HepG2 (cell line): Measurements from ENCODE around the gene KCNK18. TPM values are rescaled to one million over a fixed set of nuclear protein-coding genes. Genes with fewer than 3 reads are reported as not detected.

ENCODE experiments used
- ATAC-seq: fragments of 200-7000 bp; cut with Tn5 transposase; 3 replicates; pipeline ENCODE4 v1.9.1; 2020; ENCODE audit warnings: mild to moderate bottlenecking, moderate library complexity
- BruUV-seq: library from RNA; stranded (reverse); fragments of 400-500 nt; replicated peaks from 2 replicates; lab custom pipeline; 2021; lab: Mats Ljungman, UMichigan
- CTCF ChIA-PET: fragments of 300-600 bp; formaldehyde crosslinking; extraction: SDS; loops from one replicate; lab custom pipeline; 2021; ENCODE audit warnings: low total read pairs, inconsistent platforms, low intra/inter-chr PET ratio; lab: Yijun Ruan, JAX
- POLR2A ChIA-PET: fragments of 350-600 bp; sonication (Branson Sonifier 250); formaldehyde crosslinking; loops from one replicate; lab custom pipeline; 2020; ENCODE audit warnings: antibody characterized with exemption, inconsistent platforms; lab: Yijun Ruan, JAX
- DNase-seq: peaks from one replicate; pipeline ENCODE4 v3.0.0-alpha.2; 2015; ENCODE audit warnings: low spot score
- FAIRE-seq: peaks from 3 replicates; lab custom pipeline; 2011; peaks lifted over from hg19 to GRCh38; lab: Jason Lieb, UNC
- H2AFZ ChIP-seq: one replicate; pipeline ENCODE4 v1.6.1; 2011; ENCODE audit warnings: low read length, inconsistent platforms
- H3K27ac ChIP-seq: fragments of 300-600 bp; 3 replicates; pipeline ENCODE4 v1.8.0; 2011; ENCODE audit warnings: mixed run types, mild to moderate bottlenecking, mixed read lengths, low read length, inconsistent platforms; ENCODE audit not compliant: insufficient read depth; ENCODE audit errors: extremely low read length
- H3K27me3 ChIP-seq, 2 experiments: fragments of 200-600 bp in 1 of 2; 2 replicates in 1 of 2; 3 replicates in 1 of 2; pipeline versions ENCODE4 v1.6.0 to v1.8.0; 2011; ENCODE audit warnings: low read length in 2 of 2, mild to moderate bottlenecking in 2 of 2, moderate library complexity in 2 of 2, inconsistent platforms in 1 of 2; ENCODE audit not compliant: insufficient read depth in 2 of 2, control insufficient read depth in 1 of 2
- H3K36me3 ChIP-seq, 2 experiments: fragments of 200-600 bp in 1 of 2; replicated peaks in 1 of 2; 2 replicates in 1 of 2; 3 replicates in 1 of 2; pipeline versions ENCODE4 v1.5.1 to v1.8.0; 2011; ENCODE audit warnings: low read length in 2 of 2, inconsistent platforms in 1 of 2; ENCODE audit not compliant: insufficient read depth in 2 of 2, control insufficient read depth in 1 of 2
- H3K4me1 ChIP-seq: 2 replicates; pipeline ENCODE4 v1.5.1; 2012; ENCODE audit warnings: low read length, inconsistent platforms; ENCODE audit not compliant: insufficient read depth
- H3K4me2 ChIP-seq: 2 replicates; pipeline ENCODE4 v1.6.0; 2011; ENCODE audit warnings: low read depth, low read length, inconsistent platforms
- H3K4me3 ChIP-seq, 3 experiments: fragments of 200-600 bp in 1 of 3; sonication (generic), shearing (Covaris generic) in 1 of 3; replicated peaks in 1 of 3; 2 replicates each; pipeline ENCODE4 v1.5.1; 2011 to 2016; ENCODE audit warnings: low read length in 3 of 3, inconsistent platforms in 2 of 3, low read depth in 2 of 3, mild to moderate bottlenecking in 2 of 3, control low read depth in 1 of 3, mixed read lengths in 1 of 3; ENCODE audit not compliant: insufficient read depth in 1 of 3
- H3K79me2 ChIP-seq: one replicate; pipeline ENCODE4 v1.6.1; 2011; ENCODE audit warnings: low read length, inconsistent platforms; ENCODE audit not compliant: insufficient read depth
- H3K9ac ChIP-seq: 2 replicates; pipeline ENCODE4 v1.6.0; 2011; ENCODE audit warnings: mild to moderate bottlenecking, low read depth, low read length, inconsistent platforms; ENCODE audit not compliant: insufficient read depth
- H3K9me3 ChIP-seq: 2 replicates; pipeline ENCODE4 v1.5.1; 2012; ENCODE audit warnings: mild to moderate bottlenecking, low read length
- H4K20me1 ChIP-seq: 2 replicates; pipeline ENCODE4 v1.6.0; 2011; ENCODE audit warnings: inconsistent platforms, mild to moderate bottlenecking, low read length, moderate library complexity; ENCODE audit not compliant: insufficient read depth
- CAMTA2 ChIP-seq: sonication (generic); formaldehyde crosslinking; IDR thresholded peaks from 2 replicates; pipeline ENCODE4 v1.4.0; 2020; ENCODE audit warnings: mild to moderate bottlenecking, missing genetic modification reagents, borderline replicate concordance
- DR1 ChIP-seq: sonication (generic); formaldehyde crosslinking; IDR thresholded peaks from 2 replicates; pipeline ENCODE4 v1.8.0; 2021; ENCODE audit warnings: mild to moderate bottlenecking, missing genetic modification reagents, inconsistent platforms
- HDAC1 ChIP-seq: sonication (generic); formaldehyde crosslinking; IDR thresholded peaks from 2 replicates; pipeline ENCODE4 v1.5.1; 2020; ENCODE audit warnings: mild to moderate bottlenecking, missing genetic modification reagents
- HNF4G ChIP-seq, 2 experiments: sonication (generic) in 1 of 2; formaldehyde crosslinking in 1 of 2; IDR thresholded peaks; 2 replicates each; pipeline versions ENCODE4 v1.4.0 to v1.6.1; 2011 to 2020; ENCODE audit warnings: borderline replicate concordance in 2 of 2, low read depth in 2 of 2, mild to moderate bottlenecking in 2 of 2, low read length in 1 of 2, missing genetic modification reagents in 1 of 2, moderate library complexity in 1 of 2
- MLXIP ChIP-seq: sonication (generic); formaldehyde crosslinking; IDR thresholded peaks from 2 replicates; pipeline ENCODE4 v1.9.0; 2021; ENCODE audit warnings: missing genetic modification reagents, borderline replicate concordance
- MYC ChIP-seq: sonication (generic); formaldehyde crosslinking; IDR thresholded peaks from 2 replicates; pipeline ENCODE4 v1.9.0; 2021; ENCODE audit warnings: missing genetic modification reagents, borderline replicate concordance
- NFKBIZ ChIP-seq: IDR thresholded peaks from 2 replicates; pipeline ENCODE4 v1.6.1; 2018; ENCODE audit warnings: missing genetic modification reagents, missing compliant biosample characterization
- POGZ ChIP-seq: sonication (generic); formaldehyde crosslinking; IDR thresholded peaks from 2 replicates; pipeline ENCODE4 v1.4.0; 2020; ENCODE audit warnings: mild to moderate bottlenecking, missing genetic modification reagents
- PRDM10 ChIP-seq: sonication (generic); formaldehyde crosslinking; IDR thresholded peaks from 2 replicates; pipeline ENCODE4 v1.4.0; 2020; ENCODE audit warnings: low read depth, missing genetic modification reagents
- SMARCE1 ChIP-seq: fragments of 450-650 bp; IDR thresholded peaks from 2 replicates; pipeline ENCODE4 v1.6.1; 2017; ENCODE audit warnings: borderline replicate concordance
- ZNF260 ChIP-seq: sonication (generic); formaldehyde crosslinking; IDR thresholded peaks from 2 replicates; pipeline ENCODE4 v1.4.0; 2020; ENCODE audit warnings: missing genetic modification reagents, low read depth, mild to moderate bottlenecking, borderline replicate concordance
- ZNF350 ChIP-seq: sonication (generic); formaldehyde crosslinking; IDR thresholded peaks from 2 replicates; pipeline ENCODE4 v1.4.0; 2020; ENCODE audit warnings: mild to moderate bottlenecking, low read depth, missing genetic modification reagents, borderline replicate concordance
- ZNF430 ChIP-seq: sonication (generic); formaldehyde crosslinking; IDR thresholded peaks from 2 replicates; pipeline ENCODE4 v1.9.0; 2021; ENCODE audit warnings: mild to moderate bottlenecking, missing genetic modification reagents
- ZNF530 ChIP-seq: sonication (generic); formaldehyde crosslinking; IDR thresholded peaks from 2 replicates; pipeline ENCODE4 v1.5.0; 2020; ENCODE audit warnings: low read depth, mild to moderate bottlenecking, missing genetic modification reagents
- ZNF879 ChIP-seq: sonication (generic); formaldehyde crosslinking; IDR thresholded peaks from 2 replicates; pipeline ENCODE4 v1.8.1; 2023; ENCODE audit warnings: missing genetic modification reagents
- WGBS: methylation state at CpG from one replicate; pipeline ENCODE4 v1.1.6; 2017; ENCODE audit warnings: low lambda C conversion rate; 5-methylcytosine and 5-hydroxymethylcytosine counted together
- in situ Hi-C: cut with HindIII; loops from 2 replicates; pipeline ENCODE4 v1.10.0; 2017; ENCODE audit warnings: low pct_unique_long_range_greater_than_20kb; ENCODE audit not compliant: extremely low pct_ligation_motif_present
- intact Hi-C: fragments of 100-400 bp; cut with micrococcal nuclease; formaldehyde crosslinking; loops from one replicate; pipeline ENCODE4 v1.10.0; 2022; ENCODE audit not compliant: unreplicated experiment
- polyA plus RNA-seq, 8 experiments: library from polyadenylated mRNA; depleted of rRNA in 3 of 8; stranded (reverse) in 7 of 8; unstranded in 1 of 8; fragments of >200 nt; fragmentation: Illumina TruSeq in 4 of 8; extraction: Trizol in 4 of 8; gene quantifications; 2 replicates each; pipeline versions ENCODE4 v1.2.1 to v1.2.3, GENCODE V29; 2011 to 2016; ENCODE audit warnings: low read depth in 4 of 8, missing spikeins in 1 of 8, mixed read lengths in 1 of 8; ENCODE audit not compliant: insufficient read depth in 1 of 8
- total RNA-seq, 5 experiments: library from RNA; depleted of rRNA; stranded (reverse); fragments of >200 nt; fragmentation: Illumina TruSeq; extraction: Trizol; gene quantifications; 2 replicates each; pipeline ENCODE4 v1.2.3, GENCODE V29; 2016; ENCODE audit warnings: low read depth in 1 of 5

Gene KCNK18
- total and polyA plus RNA-seq, 2 of the 13 experiments (the other 11 are each of a cell fraction or from before 2014, with no cell fraction given) = not detected

- no peak for TF ChIP-seq HNF4G (IDR thresholded peaks at IDR 0.05; ENCODE audit: borderline replicate concordance, low read depth, low read length)
- 0 out of 2 replicates have a peak, but pooled peaks have one; percentile 37 for TF ChIP-seq HNF4G (CRISPR knock-in tag; IDR thresholded peaks at IDR 0.05; ENCODE audit: borderline replicate concordance, low read depth)
- 0 out of 2 replicates have a peak, but pooled peaks have one; percentile 32 for TF ChIP-seq DR1 (CRISPR knock-in tag)
Observed at GRCh38 chr10:117167789-117168674, 29.3 kb upstream of the KCNK18 start (continued).

GRCh38 chr10:117168729-117169128 lies 28.6 kb upstream of the KCNK18 start:
- Histone ChIP-seq H3K27ac (no peak overlapping the region), H3K4me2 (no peak overlapping the region), H2AFZ (no peak overlapping the region), H3K4me3 (no peak overlapping the region), H3K27me3 (peaks cover 2 to 83% of the 10 kb centered on the region in 2 experiments), H3K9me3 (no peaks in the 10 kb centered on the region), H3K79me2 (no peaks in the 10 kb centered on the region), H4K20me1 (no peaks in the 10 kb centered on the region), H3K9ac (no peak overlapping the region), H3K4me1 (peaks cover 17% of the 10 kb centered on the region), H3K36me3 (no peaks in the 10 kb centered on the region)
- in situ Hi-C loops (loop anchor here (5.0 to 10.0 kb wide), 2 partner anchors 164 to 371 kb away; partner anchors contain the start of gene SHTN1), intact Hi-C loops (loop anchor here (5.0 kb wide), 1 partner anchor 166 kb away; no protein-coding TSS in a partner anchor)
- WGBS = 33% methylated on average over 23 of the region's 25 CpGs
- CTCF ChIA-PET = interaction anchor here (5.0 kb wide), 1 partner anchor 372 kb away, joined by 60 read pairs; no protein-coding TSS in a partner anchor
- no peak for ATAC-seq
- BruUV-seq = no TSS peak
- POLR2A ChIA-PET = no interaction called here
- FAIRE-seq = no peak
- DNase-seq = no peak
- TF ChIP-seq SMARCE1 (no peak), HDAC1 (CRISPR knock-in tag) (no peak), ZNF350 (CRISPR knock-in tag) (no peak), POGZ (CRISPR knock-in tag) (no peak), ZNF430 (CRISPR knock-in tag) (no peak), CAMTA2 (CRISPR knock-in tag) (no peak), MYC (CRISPR knock-in tag) (no peak), ZNF530 (CRISPR knock-in tag) (no peak), NFKBIZ (CRISPR knock-in tag) (no peak), ZNF879 (CRISPR knock-in tag) (no peak), PRDM10 (no peak), ZNF260 (CRISPR knock-in tag) (no peak), MLXIP (CRISPR knock-in tag) (no peak)
